Adrenal gland (tissue), 12 donors: ENCODE data around the gene RAB5IF. TPM values are rescaled to one million over a fixed set of nuclear protein-coding genes. Genes with fewer than 3 reads are reported as not detected.
A peak's percentile ranks its signal among the peaks of the same experiment; 100 is the strongest.
"Not testable (repeated sequence)": the region's sequence is repeated elsewhere in the genome, so short reads cannot be mapped to it uniquely, and the experiment has no call there.

Experiments
- DNase-seq, 7 donors: peaks; one replicate each; pipeline ENCODE4 v3.0.0-alpha.2; 2019 to 2020
- H3K27ac ChIP-seq, 5 donors: fragments of 200-600 bp; sonication (generic) in 4 of 5; 1 replicate in 3 of 5; 2 replicates in 2 of 5; pipeline versions ENCODE4 v1.5.1 to v1.8.0; 2016 to 2020; ENCODE audit warnings: mild to moderate bottlenecking in 1 of 5
- H3K27me3 ChIP-seq: fragments of 200-600 bp; 2 replicates; pipeline ENCODE4 v1.8.0; 2021
- H3K36me3 ChIP-seq, 2 donors: fragments of 200-600 bp; replicated peaks in 1 of 2; 1 replicate in 1 of 2; 2 replicates in 1 of 2; pipeline versions ENCODE4 v1.5.1 to v1.8.0; 2018 to 2022
- H3K4me1 ChIP-seq, 2 donors: fragments of 200-600 bp; replicated peaks in 1 of 2; 1 replicate in 1 of 2; 2 replicates in 1 of 2; pipeline versions ENCODE4 v1.5.1 to v1.8.0; 2018 to 2021
- H3K4me3 ChIP-seq, 4 donors: fragments of 200-600 bp; sonication (generic) in 3 of 4; one replicate each; pipeline ENCODE4 v1.5.1; 2016 to 2018
- H3K9me3 ChIP-seq, 3 donors: fragments of 200-600 bp; sonication (generic) in 1 of 3; replicated peaks in 1 of 3; 1 replicate in 2 of 3; 2 replicates in 1 of 3; pipeline versions ENCODE4 v1.5.1 to v1.8.0; 2016 to 2021
- POLR2A ChIP-seq, 2 donors: fragments of 450-650 bp; IDR thresholded peaks; one replicate each; pipeline ENCODE4 v1.6.1; 2017; ENCODE audit warnings: antibody characterized with exemption in 2 of 2, mild to moderate bottlenecking in 2 of 2, moderate library complexity in 1 of 2
- WGBS, 4 donors: extraction: QIAGEN DNeasy Blood & Tissue Kit in 2 of 4; methylation state at CpG; one replicate each; pipeline versions ENCODE4 v1.1.5 to v1.1.7; 2013 to 2017; 5-methylcytosine and 5-hydroxymethylcytosine counted together
- intact Hi-C, 2 donors: fragments of 100-400 bp; cut with DNase I; formaldehyde crosslinking; loops; one replicate each; pipeline versions ENCODE4 v1.14.1 to v1.15.0; 2022 to 2023
- polyA plus RNA-seq, 3 donors: library from polyadenylated mRNA; stranded (reverse); fragments of 200-250 nt in 2 of 3; fragments of 350-450 nt in 1 of 3; fragmentation: Illumina TruSeq in 1 of 3; extraction: RNeasy Lipid Tissue Mini Kit (QIAGEN cat#74804) in 1 of 3; gene quantifications; one replicate each; pipeline ENCODE4 v1.2.3, GENCODE V29; 2013 to 2014
- total RNA-seq, 9 donors: library from RNA; depleted of rRNA in 4 of 9; stranded (reverse); fragments of >200 nt in 4 of 9; fragments of 120-200 nt in 1 of 9; fragmentation: NEBNext Ultra II Directional in 1 of 9; extraction: Animal tissue kit (Norgen Biotek cat#: 25700) in 1 of 9; gene quantifications; one replicate each; pipeline versions ENCODE4 v1.1.0 to v1.2.4, GENCODE V29; 2013 to 2023
- TF ChIP-seq, protein P1 (sequence below), 6 experiments: fragments of 450-650 bp in 4 of 6; fragments of 200-600 bp in 2 of 6; sonication (generic) in 1 of 6; IDR thresholded peaks; 1 replicate in 5 of 6; 2 replicates in 1 of 6; pipeline versions ENCODE4 v1.5.1 to v1.8.0; 2016 to 2021; ENCODE audit warnings: antibody characterized with exemption in 6 of 6, mild to moderate bottlenecking in 2 of 6, moderate library complexity in 1 of 6
- donor health status: healthy with polysubstance abuse.
- donor health status: Bipolar disorder and iron deficiency.
- donor health status: DM: yes; HTN: yes; CAD: no.
- donor health status: DM: no; HTN: no; CAD: no.
- donor health status: DM: no; HTN: no; CAD: no.
- donor health status: DM: yes; HTN: yes; CAD: no.

Gene RAB5IF
- total and polyA plus RNA-seq, 12 donors = 44.9 to 196 (median 86.9) TPM

DNA sequence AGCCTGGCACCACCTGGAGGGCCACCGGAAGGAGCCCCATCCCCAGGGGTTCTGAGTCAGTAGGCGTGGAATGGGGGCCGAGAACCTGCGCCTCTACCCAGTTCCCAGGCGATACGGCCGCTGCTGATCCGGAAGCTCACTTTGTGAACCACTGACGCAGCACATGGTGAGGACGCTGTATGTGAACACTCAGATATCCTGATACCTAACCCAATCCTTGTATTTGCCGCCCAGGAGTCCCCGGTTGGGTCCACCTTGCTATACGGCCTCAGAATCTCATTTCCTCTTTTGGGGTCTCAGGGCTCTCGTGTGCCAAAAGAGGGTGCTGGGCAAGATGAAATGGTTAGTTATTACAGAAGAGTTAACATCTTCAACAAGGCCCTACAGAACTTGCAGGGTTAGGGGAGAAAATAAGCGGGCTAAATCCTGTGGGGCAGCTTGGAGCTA, 604 bp upstream of the RAB5IF start:
- Histone ChIP-seq H3K36me3 (peaks cover 0 to 20% of the 10 kb centered on the region in 2 donors), H3K4me1 (peaks cover 17 to 28% of the 10 kb centered on the region in 2 donors), H3K9me3 (no peaks in the 10 kb centered on the region), H3K4me3 (peak overlapping the region in 1 of 4 donors; percentile 72), H3K27me3 (no peaks in the 10 kb centered on the region), H3K27ac (peak overlapping the region; percentile 65 to 94 (median 71))
- TF ChIP-seq, protein P1, sequence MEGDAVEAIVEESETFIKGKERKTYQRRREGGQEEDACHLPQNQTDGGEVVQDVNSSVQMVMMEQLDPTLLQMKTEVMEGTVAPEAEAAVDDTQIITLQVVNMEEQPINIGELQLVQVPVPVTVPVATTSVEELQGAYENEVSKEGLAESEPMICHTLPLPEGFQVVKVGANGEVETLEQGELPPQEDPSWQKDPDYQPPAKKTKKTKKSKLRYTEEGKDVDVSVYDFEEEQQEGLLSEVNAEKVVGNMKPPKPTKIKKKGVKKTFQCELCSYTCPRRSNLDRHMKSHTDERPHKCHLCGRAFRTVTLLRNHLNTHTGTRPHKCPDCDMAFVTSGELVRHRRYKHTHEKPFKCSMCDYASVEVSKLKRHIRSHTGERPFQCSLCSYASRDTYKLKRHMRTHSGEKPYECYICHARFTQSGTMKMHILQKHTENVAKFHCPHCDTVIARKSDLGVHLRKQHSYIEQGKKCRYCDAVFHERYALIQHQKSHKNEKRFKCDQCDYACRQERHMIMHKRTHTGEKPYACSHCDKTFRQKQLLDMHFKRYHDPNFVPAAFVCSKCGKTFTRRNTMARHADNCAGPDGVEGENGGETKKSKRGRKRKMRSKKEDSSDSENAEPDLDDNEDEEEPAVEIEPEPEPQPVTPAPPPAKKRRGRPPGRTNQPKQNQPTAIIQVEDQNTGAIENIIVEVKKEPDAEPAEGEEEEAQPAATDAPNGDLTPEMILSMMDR (IDR thresholded peaks at IDR 0.05) = no peak
- TF ChIP-seq POLR2A (IDR thresholded peaks at IDR 0.05) = peak in 1 of 2 donors; percentile 6
- WGBS, 4 donors = 36 to 50% (median 39%) methylated on average over 9 to 15 of the region's 15 CpGs
- peak; percentile 25 to 76 (median 45) for DNase-seq
- intact Hi-C loops = no loop called here

DNA sequence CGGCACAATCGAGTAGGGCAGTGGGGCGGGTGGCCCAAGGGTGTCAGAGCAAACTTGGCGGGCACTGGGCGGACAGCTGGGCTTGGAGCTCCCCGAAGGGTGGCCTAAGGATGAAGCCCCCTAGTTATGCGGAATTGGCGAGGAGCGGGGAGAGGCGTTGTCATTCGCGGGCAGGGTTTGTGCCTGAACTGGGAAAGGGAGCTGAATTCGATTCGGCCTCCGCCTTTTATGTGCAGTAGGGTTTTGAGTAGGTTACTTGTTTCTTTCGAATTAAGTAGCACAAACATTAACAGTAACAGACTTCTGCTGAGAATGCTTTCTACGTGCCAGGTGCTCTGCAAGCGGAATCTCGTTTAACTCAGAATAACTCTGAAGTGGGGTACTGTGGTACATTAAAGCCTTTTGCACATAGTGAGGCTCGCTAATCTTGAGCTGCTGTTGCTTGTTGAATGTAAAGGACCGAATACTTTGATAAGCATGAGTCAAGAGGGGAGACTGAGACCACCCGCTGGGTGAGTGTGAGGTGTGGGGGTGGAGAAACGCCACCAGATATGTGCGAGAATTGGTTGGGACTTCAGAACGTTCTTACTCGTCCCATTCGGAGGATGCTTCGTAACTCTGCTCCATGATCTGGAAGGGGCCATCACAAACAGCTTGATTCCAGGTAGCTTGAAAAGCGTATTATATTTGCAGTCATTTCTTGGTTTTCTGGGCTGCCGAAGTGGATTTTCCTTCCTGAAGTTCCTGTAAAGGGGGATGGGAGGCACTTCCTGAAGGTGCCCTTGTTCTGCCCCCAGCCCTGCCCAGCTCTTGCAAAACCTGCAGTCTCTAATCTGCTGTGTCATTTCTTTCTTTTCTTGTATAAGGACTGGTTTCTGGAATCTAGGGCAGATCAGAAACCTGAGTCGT, 833 bp downstream of the RAB5IF start:
- TF ChIP-seq, protein P1 (IDR thresholded peaks at IDR 0.05) = no peak
- TF ChIP-seq POLR2A (IDR thresholded peaks at IDR 0.05) = no peak
- Histone ChIP-seq H3K4me3 (peak overlapping the region; percentile 72 to 93 (median 82)), H3K27ac (peak overlapping the region; percentile 88 to 94 (median 93)), H3K36me3 (peaks cover 0 to 34% of the 10 kb centered on the region in 2 donors), H3K4me1 (peaks cover 17 to 24% of the 10 kb centered on the region in 2 donors), H3K9me3 (no peaks in the 10 kb centered on the region), H3K27me3 (no peaks in the 10 kb centered on the region)
- peak in 6 of 7 donors; percentile 32 to 71 (median 56) for DNase-seq
- intact Hi-C loops = no loop called here
- WGBS, 4 donors = 1 to 2% (median 1%) methylated on average over 26 to 31 of the region's 31 CpGs

DNA sequence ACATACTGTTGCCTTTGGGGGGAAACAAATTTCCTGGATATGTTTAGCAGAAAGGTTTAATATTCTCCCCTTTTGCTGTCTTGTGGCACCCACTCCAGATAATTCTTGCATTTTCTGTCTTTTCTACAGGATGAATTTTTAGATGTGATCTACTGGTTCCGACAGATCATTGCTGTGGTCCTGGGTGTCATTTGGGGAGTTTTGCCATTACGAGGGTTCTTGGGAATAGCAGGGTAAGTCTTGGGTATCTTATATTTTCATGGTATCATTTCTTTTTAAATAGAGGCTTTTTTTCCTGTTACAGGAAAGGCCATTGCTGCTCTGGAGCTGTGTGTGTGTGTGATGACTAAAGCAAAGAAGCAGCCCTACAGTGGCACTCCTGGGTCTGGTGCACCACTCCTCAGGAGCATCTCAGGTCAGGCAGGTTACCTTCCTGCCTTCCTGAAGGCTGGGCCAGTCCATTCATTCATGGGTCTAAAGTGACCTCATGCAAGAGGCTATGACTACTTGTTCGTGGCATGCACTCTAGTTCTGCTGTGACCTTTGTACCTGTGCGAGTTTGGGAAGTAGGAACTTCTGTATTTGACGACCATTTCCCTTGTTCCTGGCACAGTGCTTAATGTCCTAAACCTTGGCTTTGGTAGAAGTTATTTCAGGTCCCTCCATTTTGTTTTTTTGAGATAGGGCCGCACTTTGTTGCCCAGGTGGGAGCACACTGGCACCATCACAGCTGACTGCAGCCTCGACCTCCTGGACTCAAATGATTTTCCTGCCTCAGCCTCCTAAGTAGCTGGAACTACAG, 2.2 kb downstream of the RAB5IF start:
- TF ChIP-seq POLR2A (IDR thresholded peaks at IDR 0.05) = no peak
- TF ChIP-seq, protein P1 (IDR thresholded peaks at IDR 0.05) = no peak
- intact Hi-C loops = no loop called here
- Histone ChIP-seq H3K36me3 (peaks cover 0 to 48% of the 10 kb centered on the region in 2 donors), H3K4me3 (peak overlapping the region in 1 of 4 donors; percentile 72), H3K27ac (peak overlapping the region in 3 of 5 donors; percentile 27 to 51 (median 30)), H3K4me1 (peaks cover 17 to 24% of the 10 kb centered on the region in 2 donors), H3K27me3 (no peaks in the 10 kb centered on the region), H3K9me3 (no peaks in the 10 kb centered on the region)
- 76 to 82% (median 79%) methylated on average over 7 of the region's 7 CpGs for WGBS, 4 donors
- DNase-seq = no peak

DNA sequence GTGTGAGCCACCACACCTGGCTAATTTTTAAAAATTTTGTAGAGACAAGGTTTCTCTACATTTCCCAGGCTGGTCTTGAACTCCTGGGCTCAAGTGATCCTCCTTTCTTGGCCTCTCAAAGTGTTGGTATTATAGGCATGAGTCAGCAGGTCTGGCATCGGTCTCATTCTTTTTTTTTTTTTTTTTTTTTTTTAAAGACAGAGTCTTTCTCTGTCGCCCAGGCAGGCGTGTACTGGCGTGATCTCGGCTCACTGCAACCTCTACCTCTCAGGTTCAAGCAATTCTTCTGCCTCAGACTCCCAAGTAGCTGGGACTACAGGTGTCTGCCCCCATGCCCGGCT, 2.8 kb downstream of the RAB5IF start:
- H3K4me3 ChIP-seq, H3K27me3 ChIP-seq, intact Hi-C loops, H3K9me3 ChIP-seq, H3K27ac ChIP-seq, DNase-seq: not testable (repeated sequence)
- WGBS, 4 donors = 78 to 81% (median 79%) methylated on average over 6 of the region's 6 CpGs
- Histone ChIP-seq H3K36me3 (peaks cover 0 to 54% of the 10 kb centered on the region in 2 donors), H3K4me1 (peaks cover 17 to 24% of the 10 kb centered on the region in 2 donors)
